HG02852 (cell line): Measurements from ENCODE around the gene PAPPA2.

Experiments used
- ATAC-seq: cut with Tn5 transposase; IDR thresholded peaks from one replicate; pipeline ENCODE4 v1.9.1; 2021; ENCODE audit warnings: mild to moderate bottlenecking, moderate library complexity; ENCODE audit not compliant: unreplicated experiment

Gene PAPPA2

GRCh38 chr1:176691251-176692228 is 228.6 kb downstream of the PAPPA2 start:
- ATAC-seq: peak; percentile 90

GRCh38 chr1:176692431-176692830 is 229.5 kb downstream of the PAPPA2 start:
- no peak for ATAC-seq

- ATAC-seq: no peak
Observed at GRCh38 chr1:176692988-176693696, 230.2 kb downstream of the PAPPA2 start.

GRCh38 chr1:176693697-176694329 is 230.8 kb downstream of the PAPPA2 start:
- no peak for ATAC-seq

- ATAC-seq: no peak
Observed at GRCh38 chr1:176694713-176695112, 231.7 kb downstream of the PAPPA2 start.

- no peak for ATAC-seq
Observed at GRCh38 chr1:176696109-176696508, 233.1 kb downstream of the PAPPA2 start.

GRCh38 chr1:176696689-176697088 is 233.7 kb downstream of the PAPPA2 start:
- no peak for ATAC-seq

- no peak for ATAC-seq
Observed at GRCh38 chr1:176699821-176700220, 236.8 kb downstream of the PAPPA2 start.

- no peak for ATAC-seq
Observed at GRCh38 chr1:176701151-176701866, 238.3 kb downstream of the PAPPA2 start.

GRCh38 chr1:176702901-176703300 is 239.9 kb downstream of the PAPPA2 start:
- no peak for ATAC-seq

- no peak for ATAC-seq
Observed at GRCh38 chr1:176705585-176705984, 242.6 kb downstream of the PAPPA2 start.

- no peak for ATAC-seq
Observed at GRCh38 chr1:176717066-176717750, 254.2 kb downstream of the PAPPA2 start.

- no peak for ATAC-seq
Observed at GRCh38 chr1:176719447-176719846, 256.5 kb downstream of the PAPPA2 start.

- no peak for ATAC-seq
Observed at GRCh38 chr1:176720838-176721237, 257.9 kb downstream of the PAPPA2 start.

- peak; percentile 93 for ATAC-seq
Observed at GRCh38 chr1:176733661-176734060, 270.7 kb downstream of the PAPPA2 start.

- ATAC-seq: no peak
Observed at GRCh38 chr1:176735201-176735600, 272.2 kb downstream of the PAPPA2 start.

GRCh38 chr1:176736015-176736414 is 273.0 kb downstream of the PAPPA2 start:
- no peak for ATAC-seq

- ATAC-seq: no peak
Observed at GRCh38 chr1:176741181-176741580, 278.2 kb downstream of the PAPPA2 start.

- ATAC-seq: no peak
Observed at GRCh38 chr1:176742322-176742721, 279.3 kb downstream of the PAPPA2 start.

- ATAC-seq: no peak
Observed at GRCh38 chr1:176744142-176744541, 281.2 kb downstream of the PAPPA2 start.
